Activated naive CD8-positive, alpha-beta T cell treated with anti-CD3 and anti-CD28 coated beads for 36 hours (primary cell): ENCODE measurements around the gene DMRTC2. TPM values are rescaled to one million over a fixed set of nuclear protein-coding genes. Genes with fewer than 3 reads are reported as not detected.

Experiments
- DNase-seq: peaks from one replicate; pipeline ENCODE4 v3.0.0; 2021
- H3K27ac Mint-ChIP-seq: one replicate; pipeline ENCODE4 v1.8.0; 2022; ENCODE audit warnings: mild to moderate bottlenecking, moderate library complexity, mixed read lengths
- H3K27me3 Mint-ChIP-seq: one replicate; pipeline ENCODE4 v1.8.0; 2022; ENCODE audit warnings: mild to moderate bottlenecking, mixed read lengths
- H3K36me3 Mint-ChIP-seq: one replicate; pipeline ENCODE4 v1.8.0; 2021; ENCODE audit warnings: mild to moderate bottlenecking, mixed read lengths
- H3K4me1 Mint-ChIP-seq: one replicate; pipeline ENCODE4 v1.8.0; 2021; ENCODE audit warnings: mixed read lengths
- H3K4me3 Mint-ChIP-seq: one replicate; pipeline ENCODE4 v1.8.0; 2022; ENCODE audit warnings: mild to moderate bottlenecking, moderate library complexity, mixed read lengths
- H3K9me3 Mint-ChIP-seq: one replicate; pipeline ENCODE4 v1.8.0; 2022; ENCODE audit warnings: mixed read lengths
- total RNA-seq, 2 experiments: library from RNA; stranded (reverse); gene quantifications; one replicate each; pipeline ENCODE4 v1.2.3, GENCODE V29; 2021

DMRTC2 gene
- not detected for total RNA-seq

- no peak for DNase-seq
- Mint-ChIP-seq H3K27me3 (no peaks in the 10 kb centered on the region), H3K36me3 (no peaks in the 10 kb centered on the region), H3K9me3 (no peaks in the 10 kb centered on the region), H3K4me1 (no peaks in the 10 kb centered on the region), H3K27ac (no peak within 1 kb of the TSS), H3K4me3 (no peak within 1 kb of the TSS)
These were observed at the start of gene DMRTC2 for GRCh38 chr19:41845001-41845050. TSS of gene DMRTC2 (plus strand) at chr19:41845042. CDS start at chr19:41847429, 2,387 bp downstream.

- H3K4me3 Mint-ChIP-seq = no peak within 1 kb of the TSS
- H3K4me1 Mint-ChIP-seq = peaks cover under 1% of the 10 kb centered on the region
- peaks cover 37% of the 10 kb centered on the region for H3K27me3 Mint-ChIP-seq
- no peaks in the 10 kb centered on the region for H3K9me3 Mint-ChIP-seq
- no peaks in the 10 kb centered on the region for H3K36me3 Mint-ChIP-seq
- H3K27ac Mint-ChIP-seq = no peak within 1 kb of the TSS
- no peak for DNase-seq
These were observed 48.5 kb upstream of the DMRTC2 start, which contains the start of gene CEACAM3 for GRCh38 chr19:41796362-41796761. TSS of gene CEACAM3 (plus strand) at chr19:41796587. CDS start at chr19:41796678, 91 bp downstream.

GRCh38 chr19:41796901-41797300 is 47.9 kb upstream of the DMRTC2 start:
- Mint-ChIP-seq H3K36me3 (no peaks in the 10 kb centered on the region), H3K27me3 (peaks cover 34% of the 10 kb centered on the region), H3K9me3 (no peaks in the 10 kb centered on the region), H3K4me1 (peaks cover 6% of the 10 kb centered on the region), H3K27ac (no peak overlapping the region), H3K4me3 (no peak overlapping the region)
- DNase-seq = no peak

DNA sequence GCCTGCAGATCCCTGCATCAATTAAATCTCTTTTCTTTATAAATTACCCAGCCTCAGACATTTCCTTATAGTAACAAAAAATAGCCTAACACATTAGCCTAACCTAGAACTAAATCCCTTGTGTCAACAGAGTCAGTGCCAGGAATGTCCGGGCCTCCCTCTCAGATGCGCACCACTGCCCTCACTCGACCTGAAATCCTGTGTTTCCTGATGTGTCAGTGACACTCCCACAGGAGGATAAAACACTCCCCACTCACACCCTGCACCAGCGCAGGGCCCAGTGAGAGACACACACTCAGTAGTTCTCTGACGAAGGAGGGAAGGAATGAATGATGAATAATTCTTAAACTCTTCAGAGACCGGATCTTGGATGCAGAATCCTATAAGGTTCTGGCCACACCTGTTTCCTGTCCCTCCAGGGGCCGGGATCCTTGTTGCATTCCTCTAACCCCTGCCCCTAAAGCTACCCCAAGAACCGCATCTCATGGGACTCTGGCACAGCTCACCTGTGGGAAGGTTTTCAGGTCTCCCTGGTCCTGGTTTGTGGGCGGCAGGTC is 45.3 kb upstream of the DMRTC2 start:
- no peaks in the 10 kb centered on the region for H3K36me3 Mint-ChIP-seq
- H3K4me3 Mint-ChIP-seq = no peak overlapping the region
- H3K27ac Mint-ChIP-seq = no peak overlapping the region
- no peak for DNase-seq
- peaks cover 10% of the 10 kb centered on the region for H3K27me3 Mint-ChIP-seq
- no peaks in the 10 kb centered on the region for H3K9me3 Mint-ChIP-seq
- H3K4me1 Mint-ChIP-seq = peaks cover 14% of the 10 kb centered on the region

DNA sequence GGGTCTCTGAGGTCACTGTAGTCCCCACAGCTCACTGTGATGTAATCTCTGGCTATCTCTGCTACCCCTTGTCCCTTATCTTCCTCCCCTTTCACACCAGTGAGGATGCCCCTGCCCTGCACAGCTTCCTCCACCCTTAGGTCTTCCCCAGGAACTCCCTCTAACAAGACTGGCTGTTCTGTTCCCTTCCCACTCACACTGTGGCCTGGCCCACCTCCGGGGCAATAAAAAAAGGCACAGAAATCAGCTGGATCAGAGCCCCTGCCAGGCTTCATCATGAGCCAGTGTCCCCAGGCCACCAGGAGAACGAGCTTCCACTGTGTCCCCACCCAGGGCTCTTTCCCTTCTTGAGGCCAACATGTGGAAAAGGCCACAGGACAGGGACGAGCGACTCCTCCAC is 43.8 kb upstream of the DMRTC2 start:
- DNase-seq = no peak
- H3K4me1 Mint-ChIP-seq = peaks cover 16% of the 10 kb centered on the region
- H3K36me3 Mint-ChIP-seq = no peaks in the 10 kb centered on the region
- H3K9me3 Mint-ChIP-seq = no peaks in the 10 kb centered on the region
- H3K27me3 Mint-ChIP-seq = peaks cover 3% of the 10 kb centered on the region
- H3K4me3 Mint-ChIP-seq = no peak overlapping the region
- no peak overlapping the region for H3K27ac Mint-ChIP-seq

DNA sequence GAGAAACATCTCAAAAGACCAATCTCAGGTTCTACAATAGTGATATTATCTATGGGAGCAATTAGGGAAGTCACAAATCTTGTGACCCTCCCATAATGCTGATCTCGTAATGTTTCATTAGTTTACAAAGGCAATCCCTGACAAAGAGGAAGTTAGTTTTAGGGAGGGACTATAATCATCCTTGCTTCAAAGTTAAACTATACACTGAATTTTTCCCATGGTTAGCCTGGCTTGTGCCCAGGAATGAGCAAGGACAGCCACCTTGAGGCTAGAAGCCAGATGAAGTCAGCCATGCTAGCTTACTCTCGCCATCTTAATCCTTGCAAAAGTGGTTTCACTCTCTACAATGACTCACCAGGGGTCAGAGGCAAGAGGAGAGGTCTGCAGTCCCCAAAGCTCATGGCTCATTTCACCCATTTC is 43.0 kb upstream of the DMRTC2 start:
- Mint-ChIP-seq H3K9me3 (no peaks in the 10 kb centered on the region), H3K27me3 (no peaks in the 10 kb centered on the region), H3K4me3 (no peak overlapping the region), H3K36me3 (no peaks in the 10 kb centered on the region), H3K27ac (no peak overlapping the region), H3K4me1 (peaks cover 16% of the 10 kb centered on the region)
- DNase-seq = no peak

DNA sequence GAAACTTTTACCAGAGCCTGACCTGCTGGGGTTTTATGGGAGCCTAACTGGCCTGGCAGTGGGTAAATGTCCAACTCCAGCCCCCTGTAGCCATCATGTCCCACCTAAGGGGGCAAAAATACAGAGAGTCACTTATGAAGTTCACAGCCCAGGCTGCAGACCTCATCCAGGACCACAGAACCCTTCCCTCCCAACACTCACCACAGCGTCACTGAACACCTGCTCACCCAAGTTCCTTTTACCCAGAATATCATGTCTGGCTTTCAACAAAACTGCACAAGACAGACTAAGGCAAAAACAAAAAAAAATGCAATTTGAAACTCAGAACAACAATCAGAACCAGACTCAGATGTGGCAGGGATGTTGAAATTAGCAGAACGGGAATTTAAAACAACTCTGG is 42.1 kb upstream of the DMRTC2 start:
- no peaks in the 10 kb centered on the region for H3K9me3 Mint-ChIP-seq
- no peak for DNase-seq
- H3K27ac Mint-ChIP-seq = no peak overlapping the region
- H3K36me3 Mint-ChIP-seq = no peaks in the 10 kb centered on the region
- H3K4me3 Mint-ChIP-seq = no peak overlapping the region
- peaks cover 16% of the 10 kb centered on the region for H3K4me1 Mint-ChIP-seq
- no peaks in the 10 kb centered on the region for H3K27me3 Mint-ChIP-seq

- peaks cover 16% of the 10 kb centered on the region for H3K4me1 Mint-ChIP-seq
- H3K9me3 Mint-ChIP-seq = no peaks in the 10 kb centered on the region
- no peaks in the 10 kb centered on the region for H3K36me3 Mint-ChIP-seq
- DNase-seq = no peak
- no peak overlapping the region for H3K4me3 Mint-ChIP-seq
- no peak overlapping the region for H3K27ac Mint-ChIP-seq
- H3K27me3 Mint-ChIP-seq = no peaks in the 10 kb centered on the region
These were observed 40.5 kb upstream of the DMRTC2 start for GRCh38 chr19:41804336-41804735.

DNA sequence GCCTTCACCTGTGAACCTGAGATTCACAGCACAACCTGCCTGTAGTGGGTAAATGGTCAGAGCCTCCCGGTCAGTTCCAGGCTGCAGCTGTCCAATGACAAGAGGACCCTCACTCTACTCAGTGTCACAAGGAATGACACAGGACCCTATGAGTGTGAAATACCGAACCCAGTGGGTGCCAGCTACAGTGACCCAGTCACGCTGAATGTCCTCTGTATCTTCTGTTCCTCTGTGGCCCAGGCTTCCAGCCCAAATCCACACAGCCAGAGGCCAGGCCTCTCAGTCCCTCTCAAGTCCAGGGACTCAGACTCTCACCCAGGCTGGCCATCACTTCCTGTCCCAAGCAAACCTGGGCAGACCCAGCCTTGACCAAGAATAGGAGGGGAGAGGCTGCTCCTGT is 37.7 kb upstream of the DMRTC2 start:
- no peak for DNase-seq
- Mint-ChIP-seq H3K4me3 (no peak overlapping the region), H3K27ac (no peak overlapping the region), H3K27me3 (no peaks in the 10 kb centered on the region), H3K36me3 (no peaks in the 10 kb centered on the region), H3K4me1 (peaks cover 8% of the 10 kb centered on the region), H3K9me3 (no peaks in the 10 kb centered on the region)

DNA sequence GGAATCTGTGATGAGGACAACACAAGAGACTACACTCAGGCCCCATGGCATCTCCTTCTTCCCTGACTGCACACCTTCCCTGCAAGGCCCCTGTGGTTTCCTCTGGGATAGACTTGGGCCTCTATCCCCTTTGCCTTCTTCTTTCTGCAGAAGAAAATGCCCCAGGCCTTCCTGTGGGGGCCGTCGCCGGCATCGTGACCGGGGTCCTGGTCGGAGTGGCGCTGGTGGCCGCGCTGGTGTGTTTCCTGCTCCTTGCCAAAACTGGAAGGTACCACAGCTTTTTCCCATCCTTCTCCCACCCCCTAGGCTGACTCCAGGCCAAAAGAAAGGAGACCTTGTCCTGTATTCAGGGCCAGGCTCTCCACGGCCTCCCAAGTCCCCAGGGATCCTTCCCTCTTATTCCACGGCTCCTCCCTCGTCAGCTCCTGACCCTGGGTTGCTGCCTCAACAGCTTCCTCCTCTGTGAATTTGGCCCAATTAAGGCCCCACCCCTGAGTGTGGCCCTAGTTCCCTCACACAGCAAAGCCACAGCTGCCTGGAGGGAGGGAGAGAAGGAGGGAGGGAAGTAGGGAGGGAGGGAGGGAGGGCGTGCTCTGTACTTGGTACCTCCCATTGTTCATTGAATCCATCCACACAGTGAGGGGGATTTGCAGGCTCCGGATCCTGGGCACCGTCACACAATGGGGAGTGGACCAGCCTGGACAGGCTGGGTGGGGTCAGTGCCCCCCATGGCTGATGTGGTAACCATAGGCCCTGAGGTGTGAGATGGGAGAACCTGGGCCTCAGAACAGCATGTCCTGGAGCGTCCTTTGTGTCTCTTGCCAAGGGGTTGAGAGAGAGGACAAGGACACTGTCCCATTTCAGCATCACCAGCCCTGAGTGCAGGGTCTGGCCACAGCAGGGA is 35.9 kb upstream of the DMRTC2 start:
- no peak for DNase-seq
- Mint-ChIP-seq H3K4me1 (peaks cover 7% of the 10 kb centered on the region), H3K27ac (no peak overlapping the region), H3K4me3 (no peak overlapping the region), H3K36me3 (no peaks in the 10 kb centered on the region), H3K27me3 (no peaks in the 10 kb centered on the region), H3K9me3 (no peaks in the 10 kb centered on the region)

DNA sequence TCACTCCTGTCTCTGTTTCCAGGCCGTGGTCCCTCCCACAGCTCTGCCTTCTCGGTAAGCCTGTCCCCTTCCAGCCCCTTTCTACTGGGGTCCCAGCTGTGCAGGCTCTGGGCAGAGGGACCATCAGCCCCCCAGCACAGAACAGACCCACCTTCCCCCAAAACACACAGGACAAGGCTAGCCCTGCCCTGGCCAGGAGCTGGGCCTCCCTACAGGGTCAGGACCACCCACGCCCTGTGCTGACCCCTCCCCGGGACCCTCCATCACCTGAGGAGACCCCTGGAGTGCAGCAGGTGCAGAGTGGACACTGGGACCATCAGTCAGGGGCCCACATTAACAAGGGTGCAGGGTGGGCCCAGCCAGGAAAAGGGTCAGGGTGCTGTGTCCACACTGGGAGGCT is 34.5 kb upstream of the DMRTC2 start:
- Mint-ChIP-seq H3K27ac (no peak overlapping the region), H3K27me3 (no peaks in the 10 kb centered on the region), H3K36me3 (no peaks in the 10 kb centered on the region), H3K4me1 (peaks cover 11% of the 10 kb centered on the region), H3K4me3 (no peak overlapping the region), H3K9me3 (no peaks in the 10 kb centered on the region)
- no peak for DNase-seq

DNA sequence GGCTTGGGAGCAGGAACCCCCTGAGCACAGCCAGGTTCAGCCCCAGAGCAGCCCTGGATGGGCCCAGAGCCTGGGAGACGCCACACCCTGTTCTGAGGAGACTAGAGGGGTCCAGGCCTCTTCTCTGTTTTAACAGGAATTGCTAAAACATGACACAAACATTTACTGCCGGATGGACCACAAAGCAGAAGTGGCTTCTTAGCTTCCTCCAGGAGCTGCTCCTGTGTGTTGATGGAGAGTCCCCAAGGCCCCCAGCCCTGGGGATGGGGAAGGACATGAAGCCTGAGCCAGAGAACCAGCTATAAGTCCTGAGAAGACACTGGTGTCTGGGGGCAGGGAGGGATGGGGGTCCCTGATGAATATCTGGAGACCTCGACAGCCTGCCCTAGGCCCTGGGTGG is 33.8 kb upstream of the DMRTC2 start:
- H3K36me3 Mint-ChIP-seq = no peaks in the 10 kb centered on the region
- no peak overlapping the region for H3K27ac Mint-ChIP-seq
- H3K4me3 Mint-ChIP-seq = no peak overlapping the region
- DNase-seq = no peak
- no peaks in the 10 kb centered on the region for H3K27me3 Mint-ChIP-seq
- H3K9me3 Mint-ChIP-seq = no peaks in the 10 kb centered on the region
- H3K4me1 Mint-ChIP-seq = peaks cover 13% of the 10 kb centered on the region

GRCh38 chr19:41811981-41812380 is 32.9 kb upstream of the DMRTC2 start:
- DNase-seq = no peak
- Mint-ChIP-seq H3K27me3 (no peaks in the 10 kb centered on the region), H3K4me1 (peaks cover 13% of the 10 kb centered on the region), H3K4me3 (no peak overlapping the region), H3K36me3 (no peaks in the 10 kb centered on the region), H3K9me3 (no peaks in the 10 kb centered on the region), H3K27ac (no peak overlapping the region)

- H3K9me3 Mint-ChIP-seq = no peaks in the 10 kb centered on the region
- peaks cover 13% of the 10 kb centered on the region for H3K4me1 Mint-ChIP-seq
- H3K27me3 Mint-ChIP-seq = no peaks in the 10 kb centered on the region
- no peaks in the 10 kb centered on the region for H3K36me3 Mint-ChIP-seq
- DNase-seq = no peak
- H3K27ac Mint-ChIP-seq = no peak overlapping the region
- no peak overlapping the region for H3K4me3 Mint-ChIP-seq
These were observed 30.9 kb upstream of the DMRTC2 start for GRCh38 chr19:41813911-41814310.

- no peaks in the 10 kb centered on the region for H3K27me3 Mint-ChIP-seq
- no peak overlapping the region for H3K4me3 Mint-ChIP-seq
- H3K4me1 Mint-ChIP-seq = peaks cover 13% of the 10 kb centered on the region
- no peak overlapping the region for H3K27ac Mint-ChIP-seq
- H3K9me3 Mint-ChIP-seq = no peaks in the 10 kb centered on the region
- no peak for DNase-seq
- no peaks in the 10 kb centered on the region for H3K36me3 Mint-ChIP-seq
These were observed 29.5 kb upstream of the DMRTC2 start for GRCh38 chr19:41815301-41815700.

GRCh38 chr19:41816761-41817160 is 28.1 kb upstream of the DMRTC2 start:
- H3K9me3 Mint-ChIP-seq = no peaks in the 10 kb centered on the region
- H3K4me3 Mint-ChIP-seq = no peak overlapping the region
- H3K36me3 Mint-ChIP-seq = no peaks in the 10 kb centered on the region
- no peak for DNase-seq
- H3K27me3 Mint-ChIP-seq = peaks cover 14% of the 10 kb centered on the region
- H3K27ac Mint-ChIP-seq = no peak overlapping the region
- peaks cover 13% of the 10 kb centered on the region for H3K4me1 Mint-ChIP-seq
